CD4-positive, alpha-beta T cell (primary cell): ENCODE data around the gene SFXN5. TPM values are rescaled to one million over a fixed set of nuclear protein-coding genes. Genes with fewer than 3 reads are reported as not detected.

ENCODE experiments used
- ATAC-seq: fragments of 200-7000 bp; cut with Tn5 transposase; one replicate; pipeline ENCODE4 v1.10.0; 2022; ENCODE audit warnings: mild to moderate bottlenecking; ENCODE audit not compliant: poor library complexity
- CTCF ChIA-PET: fragments of 350-600 bp; sonication (Branson Sonifier 250); formaldehyde crosslinking; loops from one replicate; lab custom pipeline; 2021; ENCODE audit warnings: antibody characterized with exemption, inconsistent platforms; lab: Charles Lee
- POLR2A ChIA-PET: fragments of 350-600 bp; sonication (Branson Sonifier 250); formaldehyde crosslinking; loops from one replicate; lab custom pipeline; 2021; ENCODE audit warnings: antibody characterized with exemption, inconsistent platforms; lab: Charles Lee
- DNase-seq, 14 experiments: peaks; one replicate each; pipeline ENCODE4 v3.0.0-alpha.2; 2013 to 2020; ENCODE audit warnings: mixed read lengths in 2 of 14
- H3K27ac ChIP-seq, 2 donors: one replicate each; pipeline versions ENCODE4 v1.5.1 to v1.7.0; 2013; ENCODE audit warnings: low read length in 2 of 2, low read depth in 1 of 2, mild to moderate bottlenecking in 1 of 2
- H3K27me3 ChIP-seq, 2 experiments: 1 replicate in 1 of 2; 2 replicates in 1 of 2; pipeline versions ENCODE4 v1.6.1 to v1.7.0; 2013; ENCODE audit warnings: low read length in 2 of 2, control low read depth in 1 of 2, mild to moderate bottlenecking in 1 of 2, moderate library complexity in 1 of 2; ENCODE audit not compliant: insufficient read depth in 2 of 2, control insufficient read depth in 1 of 2
- H3K36me3 ChIP-seq: one replicate; pipeline ENCODE4 v1.6.1; 2013; ENCODE audit warnings: low read length, control low read depth; ENCODE audit not compliant: insufficient read depth
- H3K4me1 ChIP-seq: one replicate; pipeline ENCODE4 v1.6.1; 2013; ENCODE audit warnings: low read length, control low read depth; ENCODE audit not compliant: insufficient read depth
- H3K4me3 ChIP-seq: one replicate; pipeline ENCODE4 v1.5.1; 2013; ENCODE audit warnings: mild to moderate bottlenecking, low read length, moderate library complexity
- H3K9me3 ChIP-seq, 2 experiments: 1 replicate in 1 of 2; 2 replicates in 1 of 2; pipeline versions ENCODE4 v1.6.1 to v1.7.0; 2013; ENCODE audit warnings: low read length in 2 of 2, mild to moderate bottlenecking in 2 of 2, control low read depth in 1 of 2, moderate library complexity in 1 of 2; ENCODE audit not compliant: control insufficient read depth in 1 of 2, insufficient read depth in 1 of 2
- H3K27ac Mint-ChIP-seq: one replicate; pipeline ENCODE4 v1.8.0; 2020; ENCODE audit warnings: mixed read lengths
- H3K27me3 Mint-ChIP-seq: one replicate; pipeline ENCODE4 v1.8.0; 2021; ENCODE audit warnings: mixed read lengths
- H3K36me3 Mint-ChIP-seq: one replicate; pipeline ENCODE4 v1.8.0; 2021; ENCODE audit warnings: low read depth, mixed read lengths
- H3K4me1 Mint-ChIP-seq: one replicate; pipeline ENCODE4 v1.8.0; 2021; ENCODE audit warnings: low read depth, mixed read lengths
- H3K4me3 Mint-ChIP-seq: one replicate; pipeline ENCODE4 v1.8.0; 2020; ENCODE audit warnings: mild to moderate bottlenecking, mixed read lengths
- H3K9me3 Mint-ChIP-seq: one replicate; pipeline ENCODE4 v1.8.0; 2020; ENCODE audit warnings: mixed read lengths
- CTCF ChIP-seq: fragments of 200-600 bp; IDR thresholded peaks from one replicate; pipeline ENCODE4 v1.8.0; 2022; ENCODE audit warnings: antibody characterized with exemption, mild to moderate bottlenecking
- intact Hi-C, 2 experiments: fragments of 100-400 bp; cut with DNase I in 1 of 2; cut with micrococcal nuclease in 1 of 2; formaldehyde crosslinking; loops; one replicate each; pipeline versions ENCODE4 v1.15.1 to v1.9.0; 2023 to 2025; cut with DNase I, micrococcal nuclease
- total RNA-seq, 174 experiments: library from RNA in 2 of 174; stranded (reverse) in 2 of 174; gene quantifications; one replicate each; pipeline ENCODE4 v1.2.3 and lab custom pipeline; 2021 to 2026

SFXN5 gene
- total RNA-seq, 2 experiments from 2014 or later, result 5.1 to 5.4 TPM

GRCh38 chr2:72893594-72894319 is 177.8 kb downstream of the SFXN5 start:
- Mint-ChIP-seq H3K4me3 (no peak overlapping the region), H3K4me1 (no peaks in the 10 kb centered on the region), H3K9me3 (no peaks in the 10 kb centered on the region), H3K36me3 (no peaks in the 10 kb centered on the region), H3K27ac (no peak overlapping the region), H3K27me3 (peaks cover 91% of the 10 kb centered on the region)
- Histone ChIP-seq H3K27me3 (peaks cover 43 to 53% of the 10 kb centered on the region in 2 experiments), H3K4me3 (no peak overlapping the region), H3K9me3 (peaks cover 0 to 4% of the 10 kb centered on the region in 2 experiments), H3K27ac (no peak overlapping the region), H3K4me1 (no peaks in the 10 kb centered on the region), H3K36me3 (no peaks in the 10 kb centered on the region)
- TF ChIP-seq CTCF, result no peak
- ATAC-seq, result peak; percentile 74
- DNase-seq, result peak in 4 of 14 experiments; percentile 11 to 56 (median 36)
- CTCF ChIA-PET, result interaction anchor here (0.6 to 1.5 kb wide), 5 partner anchors 126 to 1320 kb away, joined by 3 to 13 read pairs (median 3); no protein-coding TSS in a partner anchor
- intact Hi-C loops, result loop anchor here (2.0 to 5.0 kb wide), 4 partner anchors 84 to 284 kb away; no protein-coding TSS in a partner anchor
- POLR2A ChIA-PET, result interaction anchor here (2.2 kb wide), 1 partner anchor 283 kb away, joined by 6 read pairs; no protein-coding TSS in a partner anchor

GRCh38 chr2:72892506-72893173 is 178.9 kb downstream of the SFXN5 start:
- CTCF ChIA-PET, result interaction anchor here (0.6 to 1.5 kb wide), 3 partner anchors 218 to 316 kb away, joined by 3 to 13 read pairs (median 5); no protein-coding TSS in a partner anchor
- no peak overlapping the region for H3K27ac Mint-ChIP-seq
- intact Hi-C loops, result loop anchor here (1.0 to 5.0 kb wide), 6 partner anchors 81 to 285 kb away; no protein-coding TSS in a partner anchor

More at GRCh38 chr2:72892506-72893173, 178.9 kb downstream of the SFXN5 start:
- peak; percentile 78 for ATAC-seq
- peak; percentile 48 for TF ChIP-seq CTCF
- peaks cover 94% of the 10 kb centered on the region for H3K27me3 Mint-ChIP-seq
- Histone ChIP-seq H3K36me3 (no peaks in the 10 kb centered on the region), H3K9me3 (peaks cover 0 to 4% of the 10 kb centered on the region in 2 experiments), H3K27me3 (peaks cover 52 to 63% of the 10 kb centered on the region in 2 experiments), H3K27ac (no peak overlapping the region), H3K4me3 (no peak overlapping the region), H3K4me1 (peaks cover 8% of the 10 kb centered on the region)
- H3K36me3 Mint-ChIP-seq, result no peaks in the 10 kb centered on the region
- H3K9me3 Mint-ChIP-seq, result no peaks in the 10 kb centered on the region
- H3K4me3 Mint-ChIP-seq, result no peak overlapping the region
- DNase-seq, result peak in 11 of 14 experiments; percentile 22 to 76 (median 50)
- no peaks in the 10 kb centered on the region for H3K4me1 Mint-ChIP-seq
- POLR2A ChIA-PET, result interaction anchor here (2.2 kb wide), 1 partner anchor 284 kb away, joined by 6 read pairs; no protein-coding TSS in a partner anchor

Other genes starting within 250 kb of the SFXN5 start
- 10 to 100 TPM; 16.9 to 17.5 TPM for gene EXOC6B, start 245.7 kb downstream of the SFXN5 start, total RNA-seq
- not detected for gene SPR, start 184.3 kb downstream of the SFXN5 start, total RNA-seq
- not detected for gene EMX1, start 154.2 kb downstream of the SFXN5 start, total RNA-seq
- gene RAB11FIP5, start 41.2 kb upstream of the SFXN5 start, total RNA-seq, result 10 to 100 TPM; 12.6 to 13.8 TPM
- not detected for gene NOTO, start 130.9 kb upstream of the SFXN5 start, total RNA-seq
- gene SMYD5, start 142.5 kb upstream of the SFXN5 start, total RNA-seq, result 10 to 100 TPM; 39.1 to 46.7 TPM
- 1 to 10 TPM; 2.9 to 3.0 TPM for gene PRADC1, start 161.5 kb upstream of the SFXN5 start, total RNA-seq
- 10 to 100 TPM; 86.9 to 96.9 TPM for gene CCT7, start 162.6 kb upstream of the SFXN5 start, total RNA-seq
- gene FBXO41, start 212.8 kb upstream of the SFXN5 start, total RNA-seq, result 10 to 100 TPM; 14.0 to 16.0 TPM
- gene EGR4, start 221.8 kb upstream of the SFXN5 start, total RNA-seq, result under 1 TPM; 0.14 to 0.17 TPM